Stimulated activated CD8-positive, alpha-beta memory T cell treated with anti-CD3 and anti-CD28 coated beads, Interleukin-7, amount 100 ng/mL, for 4 hours (primary cell): ENCODE results near the gene SPSB4.
"Not testable (repeated sequence)": the region's sequence is repeated elsewhere in the genome, so short reads cannot be mapped to it uniquely, and the experiment has no call there.

Source experiments
- DNase-seq, 2 donors: peaks; one replicate each; pipeline ENCODE4 v3.0.0-alpha.2; 2020; ENCODE audit warnings: low read depth in 2 of 2

SPSB4 gene

DNA sequence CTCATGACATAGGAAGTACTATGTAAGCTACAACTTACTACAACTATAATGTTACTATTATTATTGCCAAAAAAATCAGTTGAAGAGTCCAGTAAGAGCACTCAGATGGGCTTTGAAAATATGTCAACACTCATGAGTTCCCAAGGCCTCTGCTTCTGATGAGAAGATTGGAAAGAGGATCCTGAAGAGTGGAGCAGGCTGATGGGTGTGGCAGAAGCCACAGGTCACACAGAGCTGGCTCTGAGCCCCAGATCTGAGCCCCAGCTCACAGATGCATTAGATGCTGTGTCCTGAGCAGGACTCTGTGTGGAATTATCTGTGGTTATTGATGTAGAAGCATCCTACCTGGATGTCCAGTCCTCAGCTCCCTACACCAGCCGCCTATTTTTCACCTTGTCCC is 65.6 kb downstream of the SPSB4 start:
- no peak for DNase-seq

DNA sequence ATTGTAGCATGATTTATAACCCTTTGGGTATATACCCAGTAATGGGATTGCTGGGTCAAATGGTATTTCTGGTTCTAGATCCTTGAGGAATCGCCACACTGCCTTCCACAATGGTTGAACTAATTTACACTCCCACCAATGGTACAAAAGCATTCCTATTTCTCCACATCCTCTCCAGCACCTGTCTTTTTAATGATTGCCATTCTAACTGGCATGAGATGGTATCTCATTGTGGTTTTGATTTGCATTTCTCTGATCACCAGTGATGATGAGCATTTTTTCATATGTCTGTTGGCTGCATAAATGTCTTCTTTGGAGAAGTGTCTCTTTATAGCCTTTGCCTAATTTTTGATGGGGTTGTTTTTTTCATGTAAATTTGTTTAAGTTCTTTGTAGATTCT is 66.8 kb downstream of the SPSB4 start:
- not testable (repeated sequence) for DNase-seq

DNA sequence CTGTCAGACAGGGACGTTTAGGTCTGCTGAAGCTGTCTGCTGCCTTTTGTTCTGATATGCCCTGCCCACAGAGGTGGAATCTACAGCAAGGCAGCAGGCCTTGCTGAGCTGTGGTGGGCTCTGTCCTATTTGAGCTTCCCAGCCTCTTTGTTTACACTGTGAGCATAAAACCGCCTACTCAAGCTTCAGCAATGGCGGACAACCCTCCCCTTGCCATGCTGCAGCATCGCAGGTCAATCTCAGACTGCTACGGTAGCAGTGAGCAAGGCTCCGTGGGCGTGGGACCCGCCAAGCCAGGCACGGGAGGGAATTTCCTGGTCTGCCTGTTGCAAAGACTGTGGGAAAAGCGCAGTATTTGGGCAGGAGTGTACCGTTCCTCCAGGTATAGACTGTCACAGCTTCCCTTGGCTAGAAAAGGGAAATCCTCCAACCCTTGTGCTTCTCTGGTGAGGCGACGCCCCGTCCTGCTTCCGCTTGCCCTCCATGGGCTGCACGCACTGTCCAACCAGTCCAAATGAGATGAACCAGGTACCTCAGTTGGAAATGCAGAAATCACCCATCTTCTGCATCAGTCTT is 71.4 kb downstream of the SPSB4 start:
- no peak for DNase-seq

DNA sequence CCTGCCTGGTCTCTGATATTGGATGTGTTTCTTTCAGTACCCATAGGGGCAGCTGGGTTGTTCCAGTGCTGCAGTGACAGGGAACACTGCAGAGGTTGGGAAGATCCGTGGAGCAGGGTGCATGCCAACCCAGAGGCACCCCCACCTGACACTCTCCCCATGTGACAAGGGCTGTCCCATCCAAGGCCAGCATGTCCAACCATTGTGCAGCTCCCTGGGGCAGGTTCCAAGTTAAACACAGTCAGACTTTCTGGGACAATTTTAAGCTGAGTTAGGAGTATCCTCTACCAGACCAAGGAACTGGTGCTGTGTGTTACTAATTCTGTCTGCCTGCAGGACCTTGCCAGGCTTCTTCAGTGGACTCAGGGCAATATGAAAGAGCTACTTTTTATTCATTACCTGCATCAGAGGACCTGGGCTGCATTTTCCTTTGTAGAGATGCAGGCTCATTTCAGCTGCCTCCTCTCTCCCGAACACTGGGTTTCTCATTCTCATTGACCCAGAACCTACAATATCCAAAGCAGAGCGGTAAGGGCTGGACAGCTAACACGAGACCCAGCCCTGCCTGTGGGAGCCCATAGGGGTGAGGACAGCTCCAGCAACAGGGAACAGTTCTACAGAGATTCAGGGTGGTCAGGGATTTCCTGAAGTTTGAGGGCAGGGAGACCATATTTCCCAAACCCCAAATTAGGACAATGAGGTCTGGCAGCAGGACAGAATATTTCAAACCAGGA is 72.7 kb downstream of the SPSB4 start:
- DNase-seq: no peak

DNA sequence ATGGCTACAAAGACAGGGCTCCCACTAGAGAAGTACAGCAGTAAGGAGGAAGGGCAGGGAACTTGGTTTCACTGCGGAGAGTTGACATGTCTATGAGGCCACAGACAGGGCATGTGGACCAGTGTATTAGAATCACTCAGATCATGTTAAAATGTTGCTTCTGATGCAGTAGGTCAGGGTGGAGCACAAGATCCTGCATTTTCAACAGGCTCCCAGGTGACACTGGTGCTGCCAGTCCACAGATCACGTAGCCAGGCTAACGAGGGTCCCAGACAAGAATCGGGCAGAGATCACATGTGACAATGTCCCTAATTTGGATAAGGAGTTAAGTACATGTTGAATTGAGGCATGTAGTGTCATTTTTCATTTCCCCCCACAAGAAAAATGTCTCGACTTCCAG is 73.6 kb downstream of the SPSB4 start:
- no peak for DNase-seq

DNA sequence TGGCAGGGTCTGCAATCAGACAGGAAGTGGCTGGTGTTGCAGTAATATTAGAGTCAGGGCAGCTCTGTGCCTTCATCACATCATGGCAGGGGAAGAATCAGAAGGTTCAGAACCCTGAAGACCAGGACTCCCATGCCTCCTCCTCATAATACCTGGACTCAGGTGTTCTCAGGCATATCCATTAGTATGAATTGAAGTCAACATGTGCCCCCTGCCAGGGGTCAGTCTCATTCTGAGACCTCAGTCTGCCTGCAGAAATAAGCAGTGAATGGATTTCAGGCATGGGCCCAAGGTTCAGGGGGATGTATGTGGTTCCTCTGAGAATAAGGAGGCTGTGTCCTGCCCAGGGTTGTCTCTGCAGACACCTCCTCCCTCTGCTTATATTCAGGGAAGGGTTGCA is 74.2 kb downstream of the SPSB4 start:
- no peak for DNase-seq

DNA sequence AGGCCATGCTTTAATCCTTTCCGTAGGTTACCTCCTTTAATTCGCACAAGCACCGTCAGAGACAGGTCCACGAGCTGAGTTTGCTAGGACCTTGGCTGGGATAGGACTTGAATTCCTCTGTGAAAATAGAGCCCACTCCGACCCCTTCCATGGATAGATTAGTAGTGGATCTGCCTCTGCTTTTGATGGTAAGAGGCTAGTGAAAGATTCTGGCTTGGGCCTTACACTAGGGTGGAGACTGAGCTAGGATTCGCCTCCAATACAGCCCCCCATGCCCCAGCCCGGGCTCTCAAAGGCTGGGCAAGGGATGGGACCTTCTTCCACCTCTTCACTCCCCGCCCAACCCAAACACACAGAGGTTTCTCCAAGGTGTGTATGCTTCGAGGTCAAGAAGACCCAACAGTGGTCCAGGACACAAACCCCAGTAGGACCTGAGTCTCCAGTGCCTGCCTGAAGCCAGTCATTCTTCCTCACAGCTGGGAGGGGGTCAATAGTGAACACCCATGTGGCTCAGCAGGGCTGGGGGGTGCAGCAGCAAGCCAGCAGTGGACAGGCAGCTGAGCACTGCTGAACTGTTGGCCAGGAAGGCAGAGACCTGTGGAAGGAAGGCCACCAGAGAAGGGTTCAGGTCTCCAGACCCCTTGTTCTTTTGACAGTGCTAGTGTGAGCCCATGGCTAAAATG is 75.7 kb downstream of the SPSB4 start:
- no peak for DNase-seq

DNA sequence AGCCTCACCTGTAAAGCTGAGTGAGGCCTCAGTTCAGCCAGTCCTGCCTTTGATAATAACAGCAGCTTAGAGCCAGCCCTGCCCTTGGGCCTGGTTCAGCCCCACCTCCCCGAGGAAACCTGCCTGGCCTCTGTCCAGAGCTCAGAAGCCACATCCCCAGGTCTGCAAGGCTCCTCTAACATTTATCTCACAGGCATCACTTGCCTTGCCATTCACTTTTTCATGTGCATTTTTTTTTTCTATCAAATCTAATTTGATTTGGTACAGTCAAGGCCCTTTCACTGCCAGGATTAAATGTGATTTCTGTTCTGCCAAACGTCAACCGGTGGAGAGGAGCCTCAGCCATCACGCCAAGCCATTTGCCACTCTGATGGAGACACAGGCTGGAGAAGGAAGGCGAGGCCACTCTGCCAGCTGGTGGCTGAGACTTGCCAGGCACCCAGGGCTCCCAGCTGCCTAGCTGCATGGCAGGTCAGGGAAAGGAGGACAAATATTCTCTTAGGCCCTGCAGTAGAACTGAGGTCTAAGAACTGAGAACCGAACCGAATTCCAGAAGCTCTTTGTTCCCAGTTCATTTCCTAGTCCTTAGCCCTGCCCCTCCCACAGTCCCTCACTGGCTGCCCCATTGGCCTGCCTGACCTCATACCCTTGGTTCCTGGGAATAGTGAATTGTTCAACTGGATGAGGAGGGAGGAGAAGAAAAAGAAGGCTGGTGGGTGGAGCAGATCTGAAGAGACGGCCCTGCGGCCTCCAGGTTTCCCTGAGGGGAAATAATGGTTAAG is 76.4 kb downstream of the SPSB4 start:
- no peak for DNase-seq

DNA sequence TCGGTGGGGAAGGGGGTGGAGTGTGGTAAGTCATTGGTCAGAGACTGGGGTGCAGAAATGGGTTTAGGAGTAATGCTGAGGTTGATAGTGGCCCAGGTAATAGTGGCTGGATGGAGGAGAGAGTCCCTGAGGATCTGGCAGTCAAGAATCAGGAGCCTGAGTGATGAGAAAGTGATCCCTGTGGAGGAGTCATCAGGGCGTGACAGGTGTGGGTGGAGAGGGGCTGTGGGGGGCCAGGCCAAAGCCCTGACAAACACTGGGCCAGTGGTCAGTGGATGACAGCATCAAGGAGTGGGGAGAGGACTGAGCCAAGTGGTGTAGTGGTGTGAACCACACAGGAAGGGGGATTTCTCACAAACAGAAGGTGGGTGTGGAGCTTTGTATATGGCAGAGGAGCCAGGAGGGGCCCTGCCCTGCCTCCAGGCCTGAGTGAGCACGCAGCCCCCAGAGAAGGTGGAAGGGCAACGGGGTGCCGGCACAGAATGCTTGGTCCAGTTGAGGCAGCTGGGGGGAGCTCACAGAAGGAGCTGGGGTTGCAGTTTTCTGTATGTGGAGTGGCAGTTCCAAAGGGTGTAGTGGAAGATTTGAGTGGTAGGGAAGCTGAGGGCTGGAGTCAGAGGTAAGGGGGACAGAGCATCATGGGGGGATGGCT is 77.1 kb downstream of the SPSB4 start:
- no peak for DNase-seq

DNA sequence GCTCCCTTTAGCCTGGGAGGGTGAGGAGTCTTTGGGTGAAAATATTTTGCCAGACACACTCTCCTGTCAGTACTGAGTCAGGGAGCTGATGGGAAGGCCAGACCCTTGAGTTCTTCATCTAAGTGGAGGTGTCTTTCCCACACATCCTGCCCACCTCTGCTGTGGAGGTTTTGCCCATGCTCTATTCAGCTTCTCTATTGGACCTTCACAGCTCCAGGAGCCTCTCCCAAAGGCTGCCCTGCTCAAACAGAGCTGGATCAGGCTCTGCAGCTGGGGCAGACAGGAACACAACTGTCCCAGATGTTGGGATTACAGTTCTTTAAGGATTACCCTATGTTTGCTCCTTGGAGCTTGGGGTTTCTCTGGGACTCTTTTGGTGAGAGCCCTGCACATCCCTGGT is 77.9 kb downstream of the SPSB4 start:
- DNase-seq: no peak

DNA sequence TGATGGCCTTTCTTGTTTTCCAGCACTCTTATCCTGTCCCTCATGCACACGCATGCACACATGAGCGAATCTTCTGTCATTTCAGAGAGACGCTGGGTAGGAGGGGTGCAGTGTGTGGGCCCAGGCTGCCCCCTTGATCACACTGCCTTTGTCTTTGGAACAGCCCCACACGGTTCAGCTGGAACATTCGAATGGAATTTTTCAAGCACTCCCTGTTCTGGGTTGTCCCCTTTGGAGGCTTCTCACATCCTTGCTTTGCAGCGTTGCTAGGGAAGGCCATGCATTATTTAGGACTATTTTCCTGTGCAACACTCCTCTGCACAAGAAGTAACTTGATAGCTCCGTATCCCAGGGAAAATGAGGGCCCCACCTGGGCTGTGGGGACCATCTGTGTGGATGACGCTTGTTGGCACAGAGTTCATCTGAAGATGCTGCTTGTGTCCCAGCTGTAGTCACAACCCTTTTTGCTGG is 78.4 kb downstream of the SPSB4 start:
- DNase-seq: no peak

DNA sequence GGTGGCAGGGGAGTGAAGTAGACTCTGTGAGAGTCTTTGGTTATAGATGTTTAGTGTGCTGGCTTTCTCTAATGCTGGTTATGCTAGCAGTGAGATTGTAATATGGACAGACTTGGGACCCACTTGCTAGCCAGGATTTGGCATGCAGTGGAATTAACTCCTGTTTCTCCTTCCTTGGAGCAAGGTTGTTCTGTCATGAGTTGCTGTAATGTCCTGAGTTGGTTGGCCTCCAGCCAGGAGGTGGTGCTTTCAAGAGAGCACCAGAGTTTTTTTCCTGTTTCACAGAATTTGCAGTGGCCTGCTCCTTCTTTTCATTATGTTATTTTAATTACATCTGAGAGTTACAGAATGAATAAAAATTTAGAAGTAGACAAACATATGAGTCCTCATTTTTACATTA is 92.4 kb downstream of the SPSB4 start:
- DNase-seq: no peak

DNA sequence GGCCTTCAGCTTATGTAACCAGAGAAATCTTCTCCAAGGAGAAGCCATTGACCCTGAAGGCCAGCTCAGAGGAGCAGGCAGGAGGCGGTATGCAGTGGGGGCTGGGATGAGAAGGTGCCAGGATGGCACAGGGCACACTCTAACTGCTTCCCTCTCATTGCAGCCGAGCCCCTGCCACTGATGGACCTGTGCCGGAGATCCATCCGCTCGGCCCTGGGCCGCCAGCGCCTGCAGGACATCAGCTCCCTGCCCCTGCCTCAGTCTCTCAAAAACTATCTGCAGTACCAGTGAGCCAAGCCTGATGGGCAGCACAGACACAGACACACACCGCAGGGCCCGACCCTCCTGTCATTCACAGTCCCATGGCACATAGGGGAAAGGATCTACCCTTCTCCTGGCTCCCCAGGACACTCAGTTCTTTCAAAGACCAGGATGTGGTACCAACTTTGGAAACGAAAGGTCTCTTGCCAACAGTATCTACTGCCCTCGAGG is 95.9 kb downstream of the SPSB4 start:
- no peak for DNase-seq

DNA sequence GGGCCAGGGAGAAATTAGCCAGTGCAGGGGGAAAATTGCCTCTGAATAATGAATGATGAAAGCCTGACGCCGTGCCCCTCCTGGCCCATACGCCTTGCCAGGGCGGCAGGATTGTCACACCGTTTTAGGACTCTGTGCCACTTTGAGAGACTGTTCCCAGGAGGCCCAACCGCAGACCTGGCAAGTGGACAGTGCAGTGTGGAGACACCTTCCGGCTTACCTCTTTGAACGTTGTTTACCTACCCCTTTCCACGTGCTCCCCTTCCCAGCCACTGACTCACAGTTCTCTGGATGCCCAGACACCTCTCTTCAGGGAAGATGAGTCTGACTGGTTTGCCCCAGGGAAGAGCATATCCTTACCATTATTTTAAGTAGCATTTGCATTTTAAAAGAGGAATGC is 96.5 kb downstream of the SPSB4 start:
- no peak for DNase-seq

DNA sequence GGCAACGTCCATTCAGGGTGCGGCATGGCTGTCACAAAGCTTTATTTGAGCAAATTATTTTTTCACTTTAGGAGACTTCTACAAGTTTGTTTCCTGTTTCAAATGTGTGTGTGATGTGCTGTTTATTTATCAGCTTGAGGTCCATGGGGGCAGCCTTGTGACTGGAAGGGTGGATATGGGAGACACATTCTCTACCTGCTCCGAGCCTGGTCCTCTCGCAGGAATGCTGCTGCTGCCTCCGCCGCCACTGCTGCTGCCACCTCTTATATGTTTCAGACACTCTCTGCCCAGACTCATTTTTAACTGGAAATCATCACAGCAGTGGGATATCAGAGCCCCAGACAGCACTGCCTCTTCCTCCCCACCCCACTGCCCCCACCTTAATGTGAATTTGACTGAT is 97.0 kb downstream of the SPSB4 start:
- DNase-seq: no peak

DNA sequence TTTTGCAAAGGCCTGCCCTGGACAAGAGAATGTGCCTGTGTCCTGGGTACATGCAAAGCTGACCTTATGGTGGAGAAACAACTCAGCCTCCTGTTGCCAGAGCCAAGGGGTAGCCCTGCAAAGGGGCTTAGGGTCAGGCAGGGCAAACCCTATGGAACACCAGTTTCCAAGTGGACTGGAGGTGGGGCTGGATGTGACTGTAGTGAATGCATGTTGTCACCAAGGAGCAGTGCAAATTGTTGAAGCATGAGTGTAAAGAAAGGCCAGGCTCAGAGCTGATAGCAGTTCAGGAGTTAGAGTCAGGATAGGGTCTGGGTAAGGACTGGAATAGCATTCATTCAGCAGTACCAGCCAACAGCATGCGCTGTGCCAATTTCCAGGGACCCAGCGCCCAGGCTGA is 97.6 kb downstream of the SPSB4 start:
- no peak for DNase-seq

DNA sequence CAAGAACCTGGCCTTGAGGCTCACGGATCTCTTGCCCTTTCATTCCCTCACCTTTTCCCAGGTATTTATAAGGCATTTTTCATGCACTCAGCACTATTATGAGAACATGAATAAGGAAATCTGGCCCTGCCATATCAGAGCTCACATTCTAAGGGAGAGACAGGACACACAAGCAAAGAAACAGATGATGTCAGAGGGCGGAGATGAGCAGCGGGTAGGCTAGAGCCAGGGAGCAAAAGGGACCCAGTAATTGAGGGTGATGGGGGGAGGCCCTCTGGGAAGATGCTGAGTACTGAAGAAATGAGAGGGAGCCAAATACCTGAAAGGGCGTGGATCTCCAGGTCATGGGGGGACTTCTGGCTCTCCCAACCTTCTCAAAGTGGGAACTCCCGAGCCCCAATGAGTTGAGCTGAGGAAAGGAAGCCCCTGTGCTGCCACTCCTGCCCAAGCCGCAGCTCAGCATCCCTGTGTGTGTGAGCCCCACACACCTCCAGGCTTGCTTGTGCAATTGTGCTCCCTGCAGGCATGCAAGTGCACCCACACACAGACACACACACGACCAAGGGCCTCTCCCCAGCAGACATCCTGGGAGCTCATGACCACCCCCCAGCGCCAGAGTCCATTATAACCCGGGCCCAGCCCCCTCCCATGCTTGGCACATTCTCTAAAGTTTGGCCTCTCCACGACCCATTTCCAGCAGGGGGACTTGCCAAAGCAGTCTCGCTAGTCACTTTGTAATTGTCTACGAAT is 99.1 kb downstream of the SPSB4 start:
- no peak for DNase-seq

DNA sequence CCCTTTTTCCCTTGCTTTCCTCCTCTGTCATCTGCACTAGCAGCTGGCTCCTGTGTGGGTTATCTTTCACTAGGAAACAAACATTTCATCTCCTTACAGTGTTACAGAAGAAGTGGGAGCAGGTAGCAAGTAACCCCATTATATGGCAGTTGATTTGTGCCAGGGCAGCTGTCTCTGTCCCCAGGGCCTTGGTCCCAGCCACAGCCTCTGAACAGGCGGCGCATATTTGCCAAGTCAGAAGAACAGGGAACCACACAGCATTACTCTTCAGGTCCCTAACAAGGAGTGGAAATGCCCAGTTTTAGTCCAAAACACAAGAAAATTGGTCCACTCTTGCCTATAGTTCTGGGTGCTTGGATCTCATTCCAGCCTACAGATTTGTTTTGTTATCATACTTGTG is 99.8 kb downstream of the SPSB4 start:
- DNase-seq: no peak

DNA sequence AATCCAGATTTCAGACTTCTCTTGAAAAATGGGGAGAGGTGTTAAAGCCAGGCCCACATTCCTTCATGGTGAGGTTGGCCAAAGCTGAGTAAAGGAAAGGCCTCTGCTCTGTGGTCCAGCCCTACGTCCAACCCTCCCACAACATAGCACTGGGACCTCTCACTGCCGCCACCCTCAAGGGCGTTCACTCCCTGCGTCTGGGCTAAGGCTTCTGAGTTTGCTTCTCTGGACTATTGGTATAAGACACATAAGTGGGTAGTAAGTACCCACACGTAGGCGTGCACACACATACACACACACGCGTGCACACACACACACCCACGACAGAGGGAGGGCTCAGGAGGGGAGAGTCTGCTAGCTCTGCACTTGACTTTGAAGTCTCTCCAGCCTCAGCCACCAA is 100.3 kb downstream of the SPSB4 start:
- no peak for DNase-seq

DNA sequence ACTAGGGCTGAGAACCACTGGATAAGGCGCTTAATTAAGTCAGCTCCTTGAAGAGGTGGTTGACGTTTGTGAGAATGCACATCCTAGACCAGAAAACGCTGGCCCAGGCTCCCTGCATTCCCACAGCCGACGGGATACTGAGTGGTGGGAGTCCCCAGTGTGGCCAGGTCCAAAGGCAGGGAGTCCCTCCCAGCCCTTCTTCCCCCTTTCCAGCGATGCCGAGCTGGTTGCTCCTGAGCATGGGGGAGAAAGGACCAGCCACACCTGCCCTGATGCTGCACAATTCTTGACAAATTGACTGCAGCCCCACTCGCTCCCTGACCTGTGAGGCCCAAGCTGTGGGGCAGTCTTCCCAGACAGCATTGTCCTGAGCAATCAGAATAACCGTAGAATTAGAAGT is 101.0 kb downstream of the SPSB4 start:
- no peak for DNase-seq
